Cardiac muscle cell (in vitro differentiated cells and primary cell): Measurements from ENCODE around the gene CD244. TPM values are rescaled to one million over a fixed set of nuclear protein-coding genes. Genes with fewer than 3 reads are reported as not detected.
A peak's percentile ranks its signal among the peaks of the same experiment; 100 is the strongest.
"Not testable (repeated sequence)": the region's sequence is repeated elsewhere in the genome, so short reads cannot be mapped to it uniquely, and the experiment has no call there.

Experiments
- DNase-seq, 2 donors: peaks; one replicate each; pipeline versions ENCODE4 v3.0.0 to v3.0.0-alpha.2; 2010 to 2017; ENCODE audit warnings: low read depth in 1 of 2, low spot score in 1 of 2
- H3K27ac ChIP-seq: fragments of 200-600 bp; sonication (generic); 2 replicates; pipeline ENCODE4 v1.5.1; 2016
- H3K27me3 ChIP-seq: fragments of 200-600 bp; sonication (generic); 2 replicates; pipeline ENCODE4 v1.6.0; 2016; ENCODE audit warnings: control low read depth
- H3K36me3 ChIP-seq: fragments of 200-600 bp; sonication (generic); 2 replicates; pipeline ENCODE4 v1.5.1; 2016; ENCODE audit warnings: control low read depth
- H3K4me1 ChIP-seq: fragments of 200-600 bp; sonication (generic); 2 replicates; pipeline ENCODE4 v1.8.1; 2017; ENCODE audit warnings: low read depth, mild to moderate bottlenecking, mixed run types
- H3K4me3 ChIP-seq: fragments of 200-600 bp; sonication (generic); 2 replicates; pipeline ENCODE4 v1.5.1; 2016; ENCODE audit warnings: mild to moderate bottlenecking
- H3K9me3 ChIP-seq: fragments of 200-600 bp; sonication (generic); 2 replicates; pipeline ENCODE4 v1.5.1; 2017; ENCODE audit warnings: low read depth, mild to moderate bottlenecking, control low read depth
- CTCF ChIP-seq: IDR thresholded peaks from 2 replicates; pipeline ENCODE4 v1.5.1; 2012; ENCODE audit warnings: low read depth, mild to moderate bottlenecking, low read length
- polyA plus RNA-seq: library from polyadenylated mRNA; unstranded; fragments of >200 nt; fragmentation: Nextera tagmentation; extraction: Ambion mirVana; gene quantifications from 2 replicates; pipeline ENCODE4 v1.2.1, GENCODE V29; 2016
- total RNA-seq: library from RNA; depleted of rRNA; stranded (reverse); fragments of >200 nt; gene quantifications from 2 replicates; pipeline ENCODE4 v1.2.3, GENCODE V29; 2016

Gene CD244
- total and polyA plus RNA-seq, 2 experiments from 2014 or later: 0.11 TPM; not detected in 1

GRCh38 chr1:160797271-160797709 is 65.4 kb downstream of the CD244 start:
- no peaks in the 10 kb centered on the region for H3K9me3 ChIP-seq
- TF ChIP-seq CTCF: no peak
- no peaks in the 10 kb centered on the region for H3K27me3 ChIP-seq
- H3K27ac ChIP-seq: no peak overlapping the region
- H3K36me3 ChIP-seq: no peaks in the 10 kb centered on the region
- no peak for DNase-seq
- no peak overlapping the region for H3K4me3 ChIP-seq
- no peaks in the 10 kb centered on the region for H3K4me1 ChIP-seq

DNA sequence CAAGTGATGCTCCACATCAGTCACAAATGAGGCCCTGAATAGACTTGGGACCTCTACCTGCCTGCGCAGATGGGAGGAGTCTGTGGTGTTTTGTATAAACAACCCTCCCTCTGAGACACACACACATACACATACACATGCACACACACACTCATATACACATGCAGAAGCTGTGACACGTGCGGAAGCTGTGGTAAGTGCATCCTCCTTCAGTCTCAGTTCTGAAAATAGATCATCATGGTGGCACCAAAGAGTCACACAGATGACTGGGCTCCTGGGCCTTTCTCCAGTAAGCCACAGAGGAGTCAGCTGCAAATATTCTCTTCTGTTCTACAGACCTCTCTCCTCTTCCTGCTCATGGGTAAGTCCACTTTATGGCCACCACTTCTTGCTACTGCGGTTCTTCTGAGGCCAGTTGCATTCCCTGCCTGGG is 66.7 kb downstream of the CD244 start, which contains the start of gene LY9:
Gene LY9, plus strand, starts transcription at position 224 of the 433 bp plus-strand sequence. Its CDS starts 14 bp downstream, at position 238.
- Histone ChIP-seq H3K4me3 (no peak within 1 kb of the TSS), H3K36me3 (no peaks in the 10 kb centered on the region), H3K27ac (no peak within 1 kb of the TSS), H3K27me3 (no peaks in the 10 kb centered on the region), H3K4me1 (no peaks in the 10 kb centered on the region), H3K9me3 (no peaks in the 10 kb centered on the region)
- DNase-seq: no peak
- TF ChIP-seq CTCF: no peak

DNA sequence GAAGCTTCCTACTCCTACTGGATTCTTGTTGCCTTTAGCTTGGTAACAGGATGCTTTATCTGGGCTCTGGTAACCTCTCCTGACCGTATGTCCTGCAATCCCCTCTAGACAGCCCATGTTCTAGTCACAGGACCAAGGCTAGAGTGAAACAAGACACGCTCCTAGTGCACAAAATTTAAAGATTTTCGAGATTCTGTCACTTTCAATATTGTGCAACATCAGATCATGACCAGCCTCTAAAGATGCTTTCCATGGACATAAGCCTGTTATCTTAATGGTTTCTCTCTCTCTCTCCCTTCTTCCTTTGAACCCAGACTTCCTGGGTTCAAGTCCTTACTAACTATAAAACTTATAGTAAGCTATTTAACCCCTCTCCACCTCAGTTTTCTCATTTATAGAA is 68.3 kb downstream of the CD244 start:
- H3K27ac ChIP-seq: no peak overlapping the region
- DNase-seq: no peak
- H3K9me3 ChIP-seq: no peaks in the 10 kb centered on the region
- no peaks in the 10 kb centered on the region for H3K4me1 ChIP-seq
- no peaks in the 10 kb centered on the region for H3K27me3 ChIP-seq
- no peak overlapping the region for H3K4me3 ChIP-seq
- no peak for TF ChIP-seq CTCF
- H3K36me3 ChIP-seq: no peaks in the 10 kb centered on the region

DNA sequence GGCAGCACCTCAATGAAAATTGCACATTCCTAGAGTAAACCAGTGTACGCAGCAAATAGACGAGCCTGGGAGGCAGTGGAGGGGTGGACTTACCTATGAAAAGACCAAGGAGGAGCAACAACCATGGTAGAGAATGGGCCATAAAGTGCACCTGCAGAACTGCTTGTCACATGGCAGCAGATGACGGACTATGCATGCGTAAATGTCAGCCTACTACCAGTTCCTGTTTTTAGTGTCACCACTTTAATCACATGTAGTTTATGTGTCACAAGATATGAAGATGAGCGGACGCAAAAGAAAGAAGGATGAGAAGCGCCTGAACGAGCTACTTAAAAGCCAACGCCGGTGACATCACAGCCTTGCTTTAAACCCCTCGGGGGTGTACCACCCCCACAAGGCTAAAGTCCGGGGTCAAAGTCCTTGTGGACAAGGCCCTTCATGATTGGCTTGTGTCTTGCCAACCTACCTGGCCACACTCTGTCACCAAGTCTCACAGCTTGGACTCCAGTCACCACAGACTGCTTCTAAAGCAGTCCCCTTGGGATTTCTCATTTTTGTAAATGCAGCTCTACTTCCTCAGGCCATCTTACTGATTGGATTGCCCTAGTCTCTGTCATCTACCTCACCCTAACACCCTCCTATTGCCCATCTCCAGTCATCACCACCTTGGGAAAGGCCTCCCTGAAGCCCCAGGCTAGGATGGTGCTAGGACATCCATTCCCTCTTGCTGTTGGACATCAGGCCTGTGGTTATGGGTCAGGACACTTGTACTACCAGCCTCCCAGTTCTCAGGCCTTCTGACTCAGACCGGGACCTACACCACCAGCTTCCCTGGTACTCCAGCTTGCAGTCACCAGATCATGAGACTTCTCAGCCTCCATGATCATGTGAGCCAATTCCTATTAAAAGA is 72.7 kb downstream of the CD244 start:
- DNase-seq: no peak
- Histone ChIP-seq H3K9me3 (no peaks in the 10 kb centered on the region), H3K36me3 (no peaks in the 10 kb centered on the region), H3K27ac (no peak overlapping the region), H3K4me3 (no peak overlapping the region), H3K4me1 (no peaks in the 10 kb centered on the region), H3K27me3 (no peaks in the 10 kb centered on the region)
- no peak for TF ChIP-seq CTCF

DNA sequence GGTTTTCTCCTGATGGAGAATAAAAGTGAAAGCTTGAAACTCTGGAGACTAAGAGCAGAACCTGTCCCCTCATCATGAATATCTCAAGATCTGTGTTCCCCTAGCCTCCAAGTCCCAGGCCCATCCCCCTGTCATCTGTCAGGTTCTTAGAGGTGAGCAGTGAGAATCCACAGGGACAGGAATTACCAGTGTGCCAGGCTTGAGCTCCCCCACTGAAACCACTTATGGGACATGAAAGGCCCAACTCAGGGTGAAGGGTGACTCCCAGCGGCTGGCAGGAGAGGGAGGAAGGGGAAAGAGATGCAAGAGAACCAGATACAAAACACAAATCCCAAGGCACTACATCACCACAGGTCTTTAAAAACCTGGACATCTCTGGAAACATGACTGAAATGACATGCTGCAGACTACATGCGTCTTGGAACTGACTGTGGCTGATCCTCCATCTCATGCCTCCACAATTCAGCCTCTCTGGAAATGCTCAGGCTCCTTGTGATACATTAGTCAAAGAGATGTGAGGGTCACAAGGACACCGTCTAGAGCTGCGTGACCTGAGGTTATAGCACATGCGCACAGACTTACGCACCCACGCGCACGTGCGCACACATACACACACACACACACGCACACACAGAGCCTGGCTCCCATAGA is 73.5 kb downstream of the CD244 start:
- Histone ChIP-seq H3K27ac (no peak overlapping the region), H3K4me1 (no peaks in the 10 kb centered on the region), H3K4me3 (no peak overlapping the region), H3K27me3 (no peaks in the 10 kb centered on the region), H3K9me3 (no peaks in the 10 kb centered on the region), H3K36me3 (no peaks in the 10 kb centered on the region)
- DNase-seq: peak in 1 of 2 donors; percentile 53
- TF ChIP-seq CTCF: no peak

GRCh38 chr1:160782988-160783765 is 79.5 kb downstream of the CD244 start:
- not testable (repeated sequence) for H3K27me3 ChIP-seq, H3K27ac ChIP-seq, DNase-seq, H3K4me1 ChIP-seq, H3K9me3 ChIP-seq, H3K4me3 ChIP-seq, H3K36me3 ChIP-seq
